Neural cell (in vitro differentiated cells): ENCODE data around the gene RRP7A. TPM values are rescaled to one million over a fixed set of nuclear protein-coding genes. Genes with fewer than 3 reads are reported as not detected.

Source experiments
- H2AFZ ChIP-seq: fragments of 200-600, 300-800 bp; sonication (generic), shearing (Covaris generic); 2 replicates; pipeline ENCODE4 v1.6.0; 2014; ENCODE audit warnings: low read depth, mild to moderate bottlenecking, antibody characterized with exemption, low read length, moderate library complexity
- H3F3A ChIP-seq: fragments of 200-600 bp; shearing (Covaris generic); 2 replicates; pipeline ENCODE4 v1.6.1; 2016; ENCODE audit warnings: mild to moderate bottlenecking, moderate library complexity, mixed read lengths, antibody characterized with exemption, low read length; ENCODE audit not compliant: insufficient read depth, poor library complexity, severe bottlenecking
- H3K27ac ChIP-seq: fragments of 200-600, 300-800 bp; sonication (generic), shearing (Covaris generic); 2 replicates; pipeline ENCODE4 v1.5.1; 2014; ENCODE audit warnings: mild to moderate bottlenecking, low read length, moderate library complexity
- H3K27me3 ChIP-seq: fragments of 300-800, 200-600 bp; sonication (generic), shearing (Covaris generic); 2 replicates; pipeline ENCODE4 v1.6.0; 2014; ENCODE audit warnings: mild to moderate bottlenecking, low read depth, low read length, moderate library complexity; ENCODE audit not compliant: insufficient read depth
- H3K36me3 ChIP-seq: fragments of 300-800, 200-600 bp; sonication (generic), shearing (Covaris generic); 2 replicates; pipeline ENCODE4 v1.5.1; 2014; ENCODE audit warnings: mild to moderate bottlenecking, antibody characterized with exemption, low read length, moderate library complexity; ENCODE audit not compliant: insufficient read depth
- H3K4me2 ChIP-seq: fragments of 300-800, 200-600 bp; sonication (generic), shearing (Covaris generic); 2 replicates; pipeline ENCODE4 v1.6.0; 2014; ENCODE audit warnings: mild to moderate bottlenecking, low read length
- H3K4me3 ChIP-seq: fragments of 300-800, 200-600 bp; sonication (generic), shearing (Covaris generic); 2 replicates; pipeline ENCODE4 v1.5.1; 2014; ENCODE audit warnings: mild to moderate bottlenecking, low read length, moderate library complexity
- H3K79me2 ChIP-seq: fragments of 200-600 bp; shearing (Covaris generic); replicated peaks from 2 replicates; pipeline ENCODE4 v1.6.0; 2014; ENCODE audit warnings: mild to moderate bottlenecking, low read length, moderate library complexity; ENCODE audit not compliant: insufficient read depth
- H3K9ac ChIP-seq: fragments of 300-800, 200-600 bp; sonication (generic), shearing (Covaris generic); 2 replicates; pipeline ENCODE4 v1.6.1; 2016; ENCODE audit warnings: mild to moderate bottlenecking, low read length, mixed read lengths
- H3K9me2 ChIP-seq: fragments of 200-600 bp; shearing (Covaris generic); 2 replicates; pipeline ENCODE4 v1.6.1; 2016; ENCODE audit warnings: mild to moderate bottlenecking, low read length, mixed read lengths; ENCODE audit not compliant: insufficient read depth
- H3K9me3 ChIP-seq: fragments of 200-600, 300-800 bp; sonication (generic), shearing (Covaris generic); 2 replicates; pipeline ENCODE4 v1.6.1; 2016; ENCODE audit warnings: mild to moderate bottlenecking, mixed run types, low read length, moderate library complexity, mixed read lengths
- H4K20me1 ChIP-seq: fragments of 200-600 bp; shearing (Covaris generic); 2 replicates; pipeline ENCODE4 v1.6.1; 2016; ENCODE audit warnings: mild to moderate bottlenecking, mixed run types; ENCODE audit not compliant: insufficient read depth
- EZH2 ChIP-seq: fragments of 200-600, 300-800 bp; shearing (Covaris generic), sonication (generic); IDR thresholded peaks from 2 replicates; pipeline ENCODE4 v1.6.1; 2014; ENCODE audit warnings: antibody characterized with exemption, low read length, borderline replicate concordance, mild to moderate bottlenecking; ENCODE audit not compliant: insufficient read depth, poor library complexity, severe bottlenecking
- MXI1 ChIP-seq: fragments of 450-650 bp; conservative IDR thresholded peaks from 2 replicates; pipeline ENCODE4 v1.6.1; 2014; ENCODE audit warnings: antibody characterized with exemption, mild to moderate bottlenecking; ENCODE audit not compliant: poor library complexity, severe bottlenecking
- POLR2AphosphoS5 ChIP-seq: IDR thresholded peaks from 2 replicates; pipeline ENCODE4 v1.6.1; 2012
- RAD21 ChIP-seq: fragments of 450-650 bp; conservative IDR thresholded peaks from 2 replicates; pipeline ENCODE4 v1.6.1; 2014; ENCODE audit warnings: antibody characterized with exemption, mild to moderate bottlenecking, moderate library complexity
- TAF1 ChIP-seq: IDR thresholded peaks from 2 replicates; pipeline ENCODE4 v1.6.1; 2012; ENCODE audit warnings: low read depth
- polyA plus RNA-seq: library from polyadenylated mRNA; depleted of rRNA; stranded (reverse); fragments of >200 nt; gene quantifications from 2 replicates; pipeline ENCODE4 v1.2.3, GENCODE V29; 2014
- small RNA-seq, 3 experiments: library from RNA; depleted of rRNA; stranded (forward); fragments of <200 nt; gene quantifications; one replicate each; pipeline ENCODE3, GENCODE V24; 2012

RRP7A gene
- polyA plus RNA-seq, 1 donor from 2014 or later = 27.8 TPM

- no peak overlapping the region for H3K4me2 ChIP-seq
Observed at GRCh38 chr22:42461511-42461910, 58.1 kb downstream of the RRP7A start.

More at GRCh38 chr22:42461511-42461910, 58.1 kb downstream of the RRP7A start:
- no peak overlapping the region for H3K27ac ChIP-seq
- no peaks in the 10 kb centered on the region for H3K27me3 ChIP-seq
- no peak overlapping the region for H3K4me3 ChIP-seq
- H3K36me3 ChIP-seq = no peaks in the 10 kb centered on the region
- H4K20me1 ChIP-seq = no peaks in the 10 kb centered on the region
- TF ChIP-seq EZH2 (no peak), RAD21 (no peak), MXI1 (no peak), TAF1 (no peak), POLR2AphosphoS5 (no peak)
- no peaks in the 10 kb centered on the region for H3F3A ChIP-seq
- no peak overlapping the region for H3K9ac ChIP-seq
- H3K9me3 ChIP-seq = peaks cover 2% of the 10 kb centered on the region
- H2AFZ ChIP-seq = no peak overlapping the region
- no peaks in the 10 kb centered on the region for H3K79me2 ChIP-seq
- H3K9me2 ChIP-seq = no peaks in the 10 kb centered on the region

Small RNAs within 50 kb of the gene (small RNA-seq; reads per million reads assigned to genes)
- gene RN7SKP80 (0.03 to 0.33 (median 0.06) reads per million in 3 experiments), gene RNU6-513P (0 reads per million in 3 experiments)

Other genes with a start within 250 kb of the RRP7A start
- gene TCF20, start 249.1 kb downstream of the RRP7A start, polyA plus RNA-seq = 21.9 and 27.5 TPM in 2 replicates
- gene NFAM1, start 87.4 kb downstream of the RRP7A start, polyA plus RNA-seq = 0.05 TPM in 1 of 2 replicates, not detected in the other
- gene SERHL2, start 34.2 kb upstream of the RRP7A start, polyA plus RNA-seq = 0.80 and 0.99 TPM in 2 replicates
- gene POLDIP3, start 95.1 kb upstream of the RRP7A start, polyA plus RNA-seq = 56.9 and 63.1 TPM in 2 replicates
- gene ATP5MGL, start 120.8 kb upstream of the RRP7A start, polyA plus RNA-seq = not detected in 2 replicates
- 17.2 and 20.2 TPM in 2 replicates for gene CYB5R3, start 129.6 kb upstream of the RRP7A start, polyA plus RNA-seq
- not detected in 2 replicates for gene A4GALT, start 201.1 kb upstream of the RRP7A start, polyA plus RNA-seq